Testis (tissue), 2 donors: Measurements from ENCODE around the gene PRKAR2B.

ENCODE experiments used
- CTCF ChIP-seq, 3 experiments: fragments of 450-650 bp in 2 of 3; fragments of 200-600 bp in 1 of 3; sonication (generic) in 1 of 3; IDR thresholded peaks; one replicate each; pipeline ENCODE4 v1.5.1; 2016 to 2019; ENCODE audit warnings: antibody characterized with exemption in 3 of 3, mild to moderate bottlenecking in 2 of 3, moderate library complexity in 1 of 3
- POLR2A ChIP-seq: fragments of 450-650 bp; IDR thresholded peaks from one replicate; pipeline ENCODE4 v1.6.1; 2017; ENCODE audit warnings: antibody characterized with exemption, mild to moderate bottlenecking, moderate library complexity

GRCh38 chr7:107187774-107188173, 143.3 kb downstream of the PRKAR2B start:
- no peak for TF ChIP-seq CTCF (IDR thresholded peaks at IDR 0.05)
- no peak for TF ChIP-seq POLR2A
